Measurements from ENCODE around the gene WDCP.

GRCh38 chr2:24084386-24085199 is 37.4 kb upstream of the WDCP start, which contains the start of gene TP53I3:
- TF ChIP-seq CTCF (IDR thresholded peaks at IDR 0.05; ENCODE audit: low read length): peak; percentile 87
- TF ChIP-seq EZH2 (optimal IDR thresholded peaks at IDR 0.05; ENCODE audit: low read depth, low read length): no peak
- no peak for TF ChIP-seq EZH2phosphoT487 (IDR thresholded peaks at IDR 0.05; ENCODE audit: low read length)

Measured in MM.1S (cell line).